ENCODE results near the gene PKP1.

Gene PKP1

GRCh38 chr1:201266774-201267173, 16.5 kb upstream of the PKP1 start:
- no peak overlapping the region for H3K27ac ChIP-seq
- TF ChIP-seq ZFX (IDR thresholded peaks at IDR 0.05; ENCODE audit: borderline replicate concordance) (no peak), CTCF (IDR thresholded peaks at IDR 0.05) (no peak)

- no peak overlapping the region for H3K27ac ChIP-seq
These were observed 15.7 kb upstream of the PKP1 start for GRCh38 chr1:201267481-201268229.

GRCh38 chr1:201268604-201269151, 14.6 kb upstream of the PKP1 start:
- TF ChIP-seq ZFX (IDR thresholded peaks at IDR 0.05; ENCODE audit: borderline replicate concordance) (no peak), CTCF (IDR thresholded peaks at IDR 0.05) (no peak)
- no peak overlapping the region for H3K27ac ChIP-seq

More at GRCh38 chr1:201267481-201268229, 15.7 kb upstream of the PKP1 start:
- TF ChIP-seq ZFX (IDR thresholded peaks at IDR 0.05; ENCODE audit: borderline replicate concordance) (no peak), CTCF (IDR thresholded peaks at IDR 0.05) (no peak)

- TF ChIP-seq CTCF (IDR thresholded peaks at IDR 0.05) = no peak
- no peak for TF ChIP-seq ZFX (IDR thresholded peaks at IDR 0.05; ENCODE audit: borderline replicate concordance)
- H3K27ac ChIP-seq = no peak overlapping the region
These were observed 14.0 kb upstream of the PKP1 start for GRCh38 chr1:201269281-201269680.

- no peak overlapping the region for H3K27ac ChIP-seq
- TF ChIP-seq ZFX (IDR thresholded peaks at IDR 0.05; ENCODE audit: borderline replicate concordance) (no peak), CTCF (IDR thresholded peaks at IDR 0.05) (no peak)
These were observed 13.4 kb upstream of the PKP1 start for GRCh38 chr1:201269900-201270410.

DNA sequence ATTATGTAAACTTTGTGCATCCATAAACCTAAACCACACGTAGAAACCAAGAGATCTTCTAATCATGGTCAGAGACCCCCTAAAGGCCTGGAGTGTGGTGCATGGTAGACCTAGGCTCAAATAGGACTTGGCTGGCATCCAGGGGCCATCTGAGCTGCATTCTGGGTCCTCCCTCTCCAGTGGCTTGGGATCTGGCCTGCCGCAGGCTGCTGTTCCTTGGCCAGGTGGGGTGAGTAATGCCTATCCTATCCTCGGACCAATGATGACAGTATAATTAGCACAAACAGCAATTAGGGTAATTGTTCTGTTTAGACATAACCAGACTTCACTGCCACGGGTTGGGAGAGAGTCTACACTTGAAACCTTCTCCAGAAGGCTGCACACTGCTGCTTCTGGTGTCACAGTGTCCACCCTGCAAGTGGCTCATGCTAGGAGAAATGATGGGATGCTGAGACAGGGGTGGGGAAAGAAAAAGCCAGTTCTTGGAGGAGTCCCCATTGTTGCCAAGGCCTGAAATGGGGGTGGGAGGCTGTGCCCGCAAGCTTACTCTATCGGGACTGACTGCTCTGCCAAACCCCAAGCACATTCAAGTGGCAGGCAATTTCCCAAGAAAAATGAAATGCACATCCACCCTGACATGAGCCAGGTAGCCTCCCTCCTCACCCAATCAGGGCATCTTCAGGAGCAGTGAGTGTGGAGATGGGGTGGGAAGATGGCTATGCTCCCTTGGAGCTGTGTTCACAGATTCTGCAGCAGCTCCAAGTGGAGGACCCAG, 12.5 kb upstream of the PKP1 start:
- H3K27ac ChIP-seq = no peak overlapping the region
- TF ChIP-seq CTCF (IDR thresholded peaks at IDR 0.05) (no peak), ZFX (IDR thresholded peaks at IDR 0.05; ENCODE audit: borderline replicate concordance) (no peak)

All from 22Rv1 (cell line).